Ishikawa (cell line): ENCODE data around the gene TTLL12.
A peak's percentile ranks its signal among the peaks of the same experiment; 100 is the strongest.

Experiments
- CEBPB ChIP-seq: IDR thresholded peaks from 2 replicates; pipeline ENCODE4 v1.6.1; 2012
- RAD21 ChIP-seq: IDR thresholded peaks from 2 replicates; pipeline ENCODE4 v1.6.1; 2012; ENCODE audit warnings: low read depth
- TAF1 ChIP-seq: IDR thresholded peaks from 2 replicates; pipeline ENCODE4 v1.6.1; 2012; ENCODE audit warnings: low read depth, mild to moderate bottlenecking
- TCF12 ChIP-seq: IDR thresholded peaks from 2 replicates; pipeline ENCODE4 v1.6.1; 2012; ENCODE audit warnings: low read depth
- ZBTB7A ChIP-seq: IDR thresholded peaks from 2 replicates; pipeline ENCODE4 v1.6.1; 2012; ENCODE audit warnings: low read depth
- TF ChIP-seq, protein P1 (sequence below): IDR thresholded peaks from 2 replicates; pipeline ENCODE4 v1.6.1; 2012; ENCODE audit warnings: low read depth, mild to moderate bottlenecking

DNA sequence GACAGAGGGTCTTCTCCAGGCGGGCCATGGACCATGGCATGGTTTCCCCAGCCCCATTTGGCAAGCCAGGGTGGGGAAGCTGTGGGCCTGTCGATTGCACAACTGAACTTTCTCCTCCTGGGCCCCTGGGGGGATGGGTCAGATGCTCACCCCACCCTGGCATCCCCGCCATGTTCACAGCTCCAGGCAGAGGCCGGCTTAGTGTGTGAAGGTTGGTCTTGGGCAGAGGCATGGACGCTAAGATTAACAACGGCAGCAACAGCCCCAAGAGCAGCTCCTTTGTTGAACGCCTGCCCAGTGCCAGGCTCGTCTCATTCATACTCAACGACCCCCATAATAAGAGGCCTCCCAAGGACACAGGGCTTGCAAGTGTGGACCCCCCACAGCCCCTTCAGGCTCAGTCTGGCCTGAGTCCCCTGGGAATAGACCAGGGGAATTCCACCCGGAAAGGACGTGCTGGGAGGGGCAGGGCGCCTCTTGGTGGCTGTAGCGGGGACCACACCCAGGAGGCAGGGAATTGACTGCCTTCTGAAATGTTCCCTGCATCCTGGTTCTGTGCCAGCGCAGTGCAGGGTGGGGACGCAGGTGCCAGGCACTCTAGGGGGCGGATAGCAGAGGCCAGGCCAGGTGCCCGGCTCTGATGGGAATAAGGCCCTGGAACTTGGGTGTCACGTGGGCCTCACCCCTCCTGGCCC, 27.3 kb downstream of the TTLL12 start:
- TF ChIP-seq TAF1 (no peak), CEBPB (no peak), ZBTB7A (no peak), RAD21 (peak; percentile 44), TCF12 (no peak)
- TF ChIP-seq, protein P1, sequence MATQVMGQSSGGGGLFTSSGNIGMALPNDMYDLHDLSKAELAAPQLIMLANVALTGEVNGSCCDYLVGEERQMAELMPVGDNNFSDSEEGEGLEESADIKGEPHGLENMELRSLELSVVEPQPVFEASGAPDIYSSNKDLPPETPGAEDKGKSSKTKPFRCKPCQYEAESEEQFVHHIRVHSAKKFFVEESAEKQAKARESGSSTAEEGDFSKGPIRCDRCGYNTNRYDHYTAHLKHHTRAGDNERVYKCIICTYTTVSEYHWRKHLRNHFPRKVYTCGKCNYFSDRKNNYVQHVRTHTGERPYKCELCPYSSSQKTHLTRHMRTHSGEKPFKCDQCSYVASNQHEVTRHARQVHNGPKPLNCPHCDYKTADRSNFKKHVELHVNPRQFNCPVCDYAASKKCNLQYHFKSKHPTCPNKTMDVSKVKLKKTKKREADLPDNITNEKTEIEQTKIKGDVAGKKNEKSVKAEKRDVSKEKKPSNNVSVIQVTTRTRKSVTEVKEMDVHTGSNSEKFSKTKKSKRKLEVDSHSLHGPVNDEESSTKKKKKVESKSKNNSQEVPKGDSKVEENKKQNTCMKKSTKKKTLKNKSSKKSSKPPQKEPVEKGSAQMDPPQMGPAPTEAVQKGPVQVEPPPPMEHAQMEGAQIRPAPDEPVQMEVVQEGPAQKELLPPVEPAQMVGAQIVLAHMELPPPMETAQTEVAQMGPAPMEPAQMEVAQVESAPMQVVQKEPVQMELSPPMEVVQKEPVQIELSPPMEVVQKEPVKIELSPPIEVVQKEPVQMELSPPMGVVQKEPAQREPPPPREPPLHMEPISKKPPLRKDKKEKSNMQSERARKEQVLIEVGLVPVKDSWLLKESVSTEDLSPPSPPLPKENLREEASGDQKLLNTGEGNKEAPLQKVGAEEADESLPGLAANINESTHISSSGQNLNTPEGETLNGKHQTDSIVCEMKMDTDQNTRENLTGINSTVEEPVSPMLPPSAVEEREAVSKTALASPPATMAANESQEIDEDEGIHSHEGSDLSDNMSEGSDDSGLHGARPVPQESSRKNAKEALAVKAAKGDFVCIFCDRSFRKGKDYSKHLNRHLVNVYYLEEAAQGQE, result no peak
